Thyroid gland (tissue), 4 donors: ENCODE data around the gene MORN1.

Experiments
- CTCF ChIP-seq, 6 experiments: fragments of 200-600 bp in 3 of 6; fragments of 450-650 bp in 3 of 6; sonication (generic) in 3 of 6; IDR thresholded peaks; one replicate each; pipeline ENCODE4 v1.5.1; 2016 to 2019; ENCODE audit warnings: antibody characterized with exemption in 6 of 6, mild to moderate bottlenecking in 2 of 6, inconsistent platforms in 1 of 6, moderate library complexity in 1 of 6
- POLR2A ChIP-seq, 2 donors: fragments of 450-650 bp; IDR thresholded peaks; one replicate each; pipeline ENCODE4 v1.6.1; 2017; ENCODE audit warnings: antibody characterized with exemption in 2 of 2, mild to moderate bottlenecking in 2 of 2, moderate library complexity in 1 of 2

DNA sequence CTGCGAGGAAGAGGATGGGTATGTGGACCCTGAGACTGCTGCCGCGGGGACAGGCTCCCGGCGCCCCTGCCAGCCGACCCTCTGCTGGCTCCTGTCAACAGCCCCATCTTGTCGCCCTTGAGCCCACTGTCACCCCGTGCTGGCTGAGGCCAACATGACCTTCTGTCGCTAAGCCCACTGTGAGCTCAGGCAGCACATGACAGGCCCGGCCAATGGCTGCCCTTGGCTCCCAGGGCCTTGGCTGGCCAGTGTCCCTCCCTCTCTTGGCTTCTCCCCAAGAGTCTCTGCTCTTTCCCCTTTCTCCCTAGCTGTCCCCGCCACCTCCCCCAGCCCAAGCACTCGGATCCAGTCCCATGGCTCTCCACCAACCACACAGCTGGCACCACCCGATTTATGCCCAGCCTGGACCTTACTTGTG, 17.5 kb upstream of the MORN1 start:
- TF ChIP-seq POLR2A (IDR thresholded peaks at IDR 0.05) (no peak), CTCF (IDR thresholded peaks at IDR 0.05) (no peak)
